GM12892 (cell line): ENCODE results near the gene ONECUT2.

ENCODE experiments used
- POLR2A ChIP-seq: IDR thresholded peaks from 2 replicates; pipeline ENCODE4 v1.6.1; 2011; ENCODE audit warnings: low read depth, low read length, control low read depth
- POLR2AphosphoS5 ChIP-seq: IDR thresholded peaks from 2 replicates; pipeline ENCODE4 v1.6.1; 2011; ENCODE audit warnings: low read depth, low read length, control low read depth

DNA sequence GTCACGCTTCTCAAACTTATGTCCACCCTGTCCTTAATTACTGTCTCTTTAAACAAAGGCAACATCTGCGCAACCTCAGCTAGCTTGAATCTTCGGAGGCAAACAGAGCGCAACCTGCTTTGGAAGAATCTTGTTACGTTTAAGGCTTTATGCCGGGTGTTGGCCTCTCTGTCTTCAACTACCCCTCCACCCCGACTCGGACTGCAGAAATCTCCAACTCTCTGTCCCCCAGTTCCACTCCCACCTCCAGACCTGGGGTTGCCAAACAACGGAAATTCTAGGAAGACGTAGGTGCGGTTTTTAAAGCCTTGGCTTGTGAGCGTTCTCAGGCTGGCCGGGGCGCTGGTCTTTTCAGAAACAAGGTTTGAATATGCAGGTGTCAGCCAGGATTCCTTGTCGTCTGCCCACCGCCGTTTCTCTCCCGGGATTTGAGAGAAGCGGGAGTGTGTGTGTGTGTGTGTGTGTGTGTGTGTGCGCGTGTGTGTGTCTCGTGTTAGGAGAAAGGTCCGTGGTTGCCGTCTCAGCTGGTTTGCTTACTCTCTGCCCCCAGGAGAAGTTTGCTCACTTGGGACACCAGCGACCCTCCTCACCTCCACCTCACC lies 1.1 kb upstream of the ONECUT2 start:
- TF ChIP-seq POLR2A (no peak), POLR2AphosphoS5 (no peak)
